Medulla oblongata (tissue), 1 donor: ENCODE data around the gene ATP1A3.

Experiments used
- DNase-seq: peaks from one replicate; pipeline ENCODE4 v3.0.0-alpha.2; 2015; ENCODE audit errors: extremely low spot score

The ATP1A3 gene

DNA sequence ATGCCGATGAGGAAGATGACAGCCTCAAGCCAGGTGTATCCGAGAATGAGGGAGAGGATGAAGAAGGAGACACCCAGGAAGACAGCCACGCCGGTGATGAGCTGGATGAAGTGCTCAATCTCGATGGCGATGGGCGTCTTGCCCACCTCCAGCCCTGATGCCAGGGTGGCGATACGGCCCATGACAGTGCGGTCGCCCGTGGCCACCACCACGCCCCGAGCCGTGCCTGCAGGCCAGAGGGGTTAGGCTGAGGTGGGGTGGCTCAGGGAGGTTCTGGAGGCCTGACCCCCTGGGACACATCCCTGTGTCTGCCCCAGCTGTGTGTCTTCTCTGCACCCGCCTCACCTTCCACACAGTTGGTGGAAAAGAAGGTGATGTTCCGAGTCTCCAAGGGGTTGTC is 9.1 kb downstream of the ATP1A3 start:
- DNase-seq = no peak

DNA sequence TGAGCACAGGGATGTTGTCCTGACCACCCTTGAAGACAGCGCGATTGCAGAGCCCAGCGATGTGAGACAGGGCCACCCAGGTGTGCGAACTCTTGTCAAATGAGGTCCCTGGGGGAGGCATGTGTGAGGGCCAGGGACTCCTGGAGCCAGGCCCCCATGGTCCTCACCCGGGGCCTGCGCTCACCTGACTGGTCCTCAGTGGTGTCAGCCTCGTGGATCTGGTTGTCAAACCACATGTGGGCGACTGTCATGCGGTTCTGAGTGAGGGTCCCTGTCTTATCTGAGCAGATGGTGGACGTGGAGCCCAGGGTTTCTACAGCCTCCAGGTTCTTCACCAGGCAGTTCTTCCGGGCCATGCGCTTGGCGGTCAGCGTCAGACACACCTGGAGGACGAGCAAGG is 12.3 kb downstream of the ATP1A3 start:
- no peak for DNase-seq

DNA sequence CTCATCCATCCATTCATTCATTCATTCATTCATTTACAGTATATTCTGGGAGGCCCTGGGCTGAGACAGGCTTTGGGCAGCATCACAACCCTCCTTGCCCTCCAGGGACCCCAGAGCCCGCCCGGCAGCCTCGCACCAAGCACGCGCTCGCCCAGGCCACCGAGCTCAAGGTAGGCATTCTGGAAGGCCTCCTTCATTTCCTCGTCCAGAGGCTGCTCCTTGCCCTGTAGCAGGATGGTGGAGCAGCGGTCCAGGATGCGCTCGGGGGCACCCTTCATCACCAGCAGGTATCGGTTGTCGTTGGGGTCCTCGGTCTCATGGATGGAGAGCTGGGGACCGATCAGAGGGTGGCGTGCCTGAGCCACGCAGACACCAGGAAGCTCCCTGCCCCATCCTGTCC is 15.6 kb downstream of the ATP1A3 start:
- DNase-seq = no peak

DNA sequence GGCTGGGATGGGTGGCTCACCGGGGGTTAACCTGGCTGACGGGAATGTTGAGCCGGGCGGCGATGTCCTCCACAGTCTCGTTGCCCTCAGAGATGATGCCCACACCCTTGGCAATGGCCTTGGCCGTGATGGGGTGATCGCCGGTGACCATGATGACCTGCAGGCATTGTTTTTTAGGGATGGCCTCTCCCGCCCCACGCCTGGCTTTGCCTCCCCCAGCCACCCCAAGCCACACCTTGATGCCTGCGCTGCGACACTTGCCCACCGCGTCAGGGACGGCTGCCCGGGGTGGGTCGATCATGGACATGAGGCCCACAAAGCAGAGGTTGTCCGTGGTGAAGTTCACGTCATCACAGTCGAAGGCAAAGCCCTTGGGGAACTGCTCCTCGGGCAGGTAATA is 16.1 kb downstream of the ATP1A3 start:
- no peak for DNase-seq

DNA sequence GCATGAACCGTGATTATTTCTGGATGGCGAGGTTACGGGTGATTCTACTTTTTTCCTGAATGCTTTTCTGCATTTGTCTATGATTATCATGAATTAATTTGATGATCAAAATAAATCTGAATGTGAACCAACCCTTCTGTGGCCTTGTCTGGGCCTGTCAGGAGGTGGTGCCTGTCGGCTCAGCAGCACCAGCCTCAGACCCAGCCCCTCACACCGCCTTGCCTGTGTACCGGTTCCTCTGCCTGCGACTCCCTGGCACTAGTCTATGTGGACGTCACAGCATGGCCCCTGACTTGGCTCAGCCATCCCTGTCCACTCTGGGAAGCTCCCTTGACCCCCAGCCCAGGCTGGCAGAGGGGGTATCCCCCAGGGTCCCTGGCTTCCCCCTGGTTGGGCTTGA is 19.4 kb downstream of the ATP1A3 start:
- no peak for DNase-seq

DNA sequence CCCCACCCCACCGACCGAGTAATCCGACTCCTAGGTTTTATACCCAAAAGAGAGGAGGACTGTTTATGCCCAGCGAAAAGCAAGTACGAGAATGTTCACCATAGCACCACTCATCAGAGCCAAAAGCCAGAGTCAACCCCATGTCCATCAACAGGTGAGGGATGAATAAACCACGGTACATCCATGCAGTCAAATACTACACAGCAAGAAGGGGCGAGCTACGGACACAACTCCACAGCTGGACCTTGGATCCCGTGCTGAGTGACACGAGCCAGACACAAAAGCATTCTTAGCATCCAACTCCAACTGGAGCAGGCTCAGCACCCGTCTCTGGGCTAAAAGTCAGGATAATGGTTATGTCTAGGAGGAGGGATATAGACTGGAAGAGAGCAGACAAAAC is 22.7 kb downstream of the ATP1A3 start:
- no peak for DNase-seq

DNA sequence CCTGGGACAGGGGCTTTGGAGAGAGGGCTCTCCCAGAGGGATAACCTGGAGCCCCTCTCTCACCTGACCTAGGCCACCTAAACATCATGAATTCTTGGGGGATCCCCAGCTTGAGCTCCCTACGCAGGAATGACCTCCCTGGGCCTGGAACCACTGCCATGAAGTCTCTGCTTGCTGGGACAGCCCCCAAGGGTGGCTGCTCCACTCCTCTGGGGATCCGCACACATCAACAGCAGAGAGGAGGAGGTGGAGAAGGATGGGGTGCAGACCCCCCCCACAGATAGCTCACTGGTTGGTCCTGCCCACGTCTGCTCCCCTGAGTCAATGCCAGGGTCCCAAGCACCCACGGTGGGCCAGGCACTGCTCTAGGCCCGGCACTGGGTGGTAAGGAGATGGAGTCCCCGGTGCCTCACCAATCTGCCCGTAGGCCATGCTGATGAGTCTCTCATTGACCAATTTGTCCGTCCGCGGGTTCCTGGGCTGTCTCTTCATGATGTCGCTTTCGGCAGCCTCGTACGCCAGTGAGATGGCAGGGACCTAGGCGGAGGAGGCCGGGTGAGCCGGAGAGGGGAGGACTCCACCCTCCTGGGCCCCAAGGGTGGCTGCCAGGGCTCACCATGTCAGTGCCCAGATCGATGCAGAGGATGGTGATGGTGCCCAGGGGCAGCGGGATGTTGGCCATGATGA is 24.1 kb downstream of the ATP1A3 start:
- DNase-seq = no peak

DNA sequence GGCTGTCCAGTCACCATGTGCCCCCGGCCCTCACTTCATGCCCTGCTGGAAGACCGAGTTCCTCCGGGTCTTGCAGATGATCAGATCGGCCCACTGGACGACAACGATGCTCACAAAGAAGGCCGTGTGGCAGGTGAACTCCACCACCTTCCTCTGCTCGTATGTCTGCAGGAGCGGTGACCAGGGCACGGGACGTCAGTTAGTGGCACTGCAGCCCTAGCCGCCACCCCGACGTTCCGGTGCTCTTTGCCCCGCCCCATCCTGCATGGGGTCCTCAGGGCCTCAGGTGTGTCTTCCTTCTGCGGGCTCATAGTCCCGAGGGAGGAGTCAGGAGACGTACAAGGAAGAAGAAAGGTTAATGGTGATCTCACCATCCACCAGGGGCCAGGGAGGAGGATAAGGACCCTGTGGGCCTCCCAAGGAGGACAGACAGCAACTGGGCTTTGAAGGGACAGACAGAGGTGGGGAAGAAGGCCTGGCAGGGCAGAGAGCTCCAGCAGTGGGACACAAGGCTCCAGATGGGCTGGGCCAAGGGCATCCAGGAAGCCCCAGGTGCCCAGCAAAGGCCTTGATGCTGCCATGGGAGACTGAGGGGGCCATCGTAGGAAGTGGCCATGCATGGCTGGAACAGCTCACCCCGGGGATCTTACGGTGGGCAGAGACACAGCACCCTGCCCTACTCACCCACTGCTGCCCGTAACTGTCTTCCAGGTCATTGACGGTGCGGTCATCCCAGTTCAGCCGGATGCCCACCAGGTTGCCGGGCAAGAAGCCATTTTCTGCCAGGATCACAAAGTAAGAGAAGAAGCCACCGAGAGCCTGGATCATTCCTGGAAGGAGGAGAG is 25.1 kb downstream of the ATP1A3 start:
- DNase-seq = no peak

DNA sequence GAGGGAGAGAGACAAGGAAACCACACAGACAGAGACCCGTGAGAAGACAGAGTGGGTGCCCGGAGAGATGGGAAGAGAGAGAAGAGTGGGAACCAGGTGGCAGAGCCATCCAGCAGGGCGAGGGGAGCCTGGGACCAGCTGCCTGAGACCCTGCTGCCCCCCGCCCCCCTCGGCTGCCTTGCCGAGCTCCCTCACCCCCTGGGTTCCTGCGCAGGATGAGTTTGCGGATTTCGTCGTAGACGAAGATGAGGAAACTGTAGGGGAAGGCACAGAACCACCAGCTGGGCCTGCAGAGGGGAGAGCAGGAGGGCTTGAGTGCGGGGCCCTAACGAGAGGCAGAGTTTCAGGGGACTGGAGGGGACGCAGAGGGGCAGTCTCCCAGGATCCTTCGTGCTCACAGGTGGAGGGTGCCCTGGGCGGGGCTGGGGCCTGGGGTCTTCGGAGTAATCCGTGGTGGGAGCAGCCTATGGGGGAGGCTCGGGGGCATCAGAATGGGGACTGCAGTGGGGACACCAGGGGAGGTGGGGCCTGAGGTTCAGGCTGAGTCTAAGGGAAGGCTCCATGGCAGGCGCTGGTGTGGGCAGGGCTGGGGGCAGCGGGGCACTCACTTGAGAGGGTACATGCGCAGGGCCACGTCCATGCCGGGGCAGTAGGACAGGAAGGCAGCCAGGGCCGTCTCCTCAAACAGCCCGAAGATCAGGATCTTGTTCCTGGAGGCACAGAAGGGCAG is 26.8 kb downstream of the ATP1A3 start:
- no peak for DNase-seq

DNA sequence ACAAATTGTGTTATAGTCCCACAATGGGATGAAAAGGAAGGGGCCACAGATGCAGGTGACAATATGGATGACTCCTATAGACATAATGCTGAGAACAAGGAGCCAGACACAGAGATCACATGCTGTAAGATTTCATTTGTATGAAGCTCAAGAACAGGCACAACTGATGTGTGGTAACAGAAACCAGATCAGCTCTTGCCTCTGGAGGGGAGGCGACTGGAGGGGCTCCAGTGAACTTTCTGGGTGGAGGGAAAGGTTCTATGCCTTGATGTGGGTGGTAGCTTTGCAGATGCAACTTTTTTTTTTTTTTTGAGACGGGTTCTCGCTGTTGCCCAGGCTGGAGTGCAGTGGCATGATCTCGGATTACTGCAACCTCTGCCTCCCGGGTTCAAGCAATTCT is 28.9 kb downstream of the ATP1A3 start:
- DNase-seq = no peak

DNA sequence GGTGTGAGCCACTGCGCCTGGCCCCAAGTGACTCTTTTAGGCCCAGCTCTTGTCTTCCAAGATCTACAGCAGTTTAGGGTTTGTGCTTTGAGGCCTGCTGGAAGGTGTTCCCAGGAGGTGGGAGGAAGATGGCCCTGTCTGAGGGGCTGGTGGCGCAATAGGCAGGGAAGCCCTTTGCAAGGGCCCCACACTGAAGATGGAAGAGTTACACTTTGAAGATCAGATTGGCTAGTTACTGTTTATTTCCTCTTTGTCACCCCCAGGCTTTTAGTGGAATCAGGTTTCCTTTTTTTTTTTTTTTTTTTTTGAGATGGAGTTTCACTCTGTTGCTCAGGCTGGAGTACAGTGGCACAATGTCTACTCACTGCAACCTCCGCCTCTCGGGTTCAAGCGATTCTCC is 33.1 kb downstream of the ATP1A3 start:
- DNase-seq = no peak

DNA sequence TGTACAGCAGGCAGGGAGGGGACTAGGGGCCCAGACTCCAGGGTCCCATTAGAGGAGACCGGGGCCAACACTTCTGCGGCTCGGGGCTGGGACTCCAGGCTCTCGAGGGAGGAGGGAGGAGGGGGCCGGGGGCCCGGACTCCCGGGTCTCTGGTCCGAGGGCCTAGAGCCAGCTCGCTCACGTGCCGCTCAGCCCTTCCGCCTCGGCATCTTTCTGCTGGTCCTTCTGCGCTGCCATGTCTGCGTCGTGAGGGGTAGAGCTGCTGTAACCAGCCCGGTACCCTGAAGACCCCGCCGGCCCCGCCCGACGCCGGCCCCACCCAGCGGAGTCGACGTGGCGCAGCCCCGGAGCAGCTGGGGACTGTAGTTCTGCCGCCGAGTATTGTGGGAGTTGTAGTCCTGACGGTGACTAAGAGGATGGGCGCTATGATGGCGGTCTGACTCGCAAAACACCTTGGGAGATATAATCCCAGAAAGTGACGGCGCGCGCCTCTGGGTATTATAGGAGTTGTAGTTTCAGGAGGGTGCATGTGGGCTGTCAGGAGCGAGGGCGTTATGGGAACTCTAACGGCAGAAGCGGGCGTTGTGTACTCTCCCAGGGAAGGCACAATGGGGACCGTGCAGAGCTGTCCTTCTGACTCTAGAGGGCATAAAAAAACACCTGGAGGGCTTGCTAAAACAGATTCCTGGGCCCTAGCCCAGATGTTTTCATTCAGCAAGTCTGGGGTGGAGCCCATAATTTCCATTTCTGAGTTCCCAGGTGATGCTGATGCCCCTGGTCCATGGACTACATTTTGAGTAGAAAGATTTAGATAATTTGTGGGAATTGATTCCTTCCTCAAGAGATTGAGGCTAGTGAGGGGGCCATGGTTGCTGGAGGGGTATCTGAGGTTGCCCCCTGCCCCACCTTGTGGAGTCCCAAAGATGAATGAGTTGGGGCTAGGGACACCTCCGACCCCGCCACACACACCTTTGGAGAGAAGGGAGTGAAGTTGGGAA is 34.7 kb downstream of the ATP1A3 start, which contains the start of gene RABAC1:
Gene RABAC1, minus strand, starts transcription at position 266 of the 998 bp plus-strand sequence. Its CDS starts 29 bp downstream, at position 237.
- peak; percentile 93 for DNase-seq

DNA sequence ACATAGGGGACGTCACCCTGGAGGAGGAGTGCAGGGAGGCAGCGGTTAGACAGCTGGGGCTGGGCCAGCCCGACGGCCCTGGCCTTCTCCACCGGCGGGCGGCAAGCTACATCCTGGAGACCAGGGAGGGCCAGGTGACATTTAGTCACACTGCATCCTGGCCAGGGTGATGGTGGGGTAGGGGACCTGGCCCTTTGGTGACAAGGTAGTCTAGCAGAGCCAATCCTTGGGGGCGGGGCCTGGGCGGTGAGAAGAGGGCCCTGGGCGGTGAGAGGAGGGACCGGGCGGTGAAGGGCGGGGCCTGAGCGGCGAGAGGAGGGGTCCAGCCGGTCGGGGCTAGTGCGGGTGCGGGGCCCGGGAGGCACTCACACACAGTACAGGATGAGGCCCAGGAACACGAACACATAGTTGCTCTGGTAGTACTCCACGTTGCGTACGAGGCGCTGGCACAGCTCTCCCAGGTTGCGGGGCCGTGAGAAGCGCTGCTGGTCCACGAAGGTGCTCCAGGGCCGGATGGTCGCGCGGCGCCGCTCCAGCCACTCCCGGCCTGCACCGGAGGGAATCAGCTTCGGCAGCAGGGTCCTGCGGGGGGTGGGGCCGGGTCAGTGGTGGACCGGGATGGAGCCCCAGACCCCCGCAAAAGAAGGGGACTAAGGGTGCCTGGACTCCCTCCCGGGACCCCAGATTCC is 35.5 kb downstream of the ATP1A3 start:
- DNase-seq = peak; percentile 69

DNA sequence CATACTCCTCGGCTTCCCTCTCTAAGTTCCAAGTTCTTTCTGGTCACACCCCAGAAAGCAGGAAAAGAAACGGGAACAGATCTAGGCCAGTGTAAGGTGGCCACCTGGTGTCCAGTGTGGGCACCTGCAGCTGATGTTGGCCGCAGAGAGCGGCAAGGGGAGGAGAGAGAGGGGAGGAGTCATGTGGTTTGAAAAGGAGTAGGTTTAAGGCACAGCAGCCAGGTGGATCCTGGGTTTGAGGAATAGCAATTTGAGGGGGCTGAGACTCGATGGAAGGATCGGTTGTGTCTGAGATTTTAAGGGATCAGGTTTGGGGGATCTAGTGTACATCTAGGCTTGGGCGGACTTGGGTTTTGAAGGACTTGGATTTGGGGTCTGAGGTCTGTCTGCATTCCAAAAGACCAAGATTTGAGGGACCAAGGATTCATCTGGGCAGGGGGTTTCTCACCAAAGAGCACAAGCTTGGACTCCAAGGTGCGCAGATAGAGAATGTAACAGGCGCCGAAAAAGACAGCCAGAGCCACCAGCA is 36.1 kb downstream of the ATP1A3 start:
- DNase-seq = peak; percentile 78

DNA sequence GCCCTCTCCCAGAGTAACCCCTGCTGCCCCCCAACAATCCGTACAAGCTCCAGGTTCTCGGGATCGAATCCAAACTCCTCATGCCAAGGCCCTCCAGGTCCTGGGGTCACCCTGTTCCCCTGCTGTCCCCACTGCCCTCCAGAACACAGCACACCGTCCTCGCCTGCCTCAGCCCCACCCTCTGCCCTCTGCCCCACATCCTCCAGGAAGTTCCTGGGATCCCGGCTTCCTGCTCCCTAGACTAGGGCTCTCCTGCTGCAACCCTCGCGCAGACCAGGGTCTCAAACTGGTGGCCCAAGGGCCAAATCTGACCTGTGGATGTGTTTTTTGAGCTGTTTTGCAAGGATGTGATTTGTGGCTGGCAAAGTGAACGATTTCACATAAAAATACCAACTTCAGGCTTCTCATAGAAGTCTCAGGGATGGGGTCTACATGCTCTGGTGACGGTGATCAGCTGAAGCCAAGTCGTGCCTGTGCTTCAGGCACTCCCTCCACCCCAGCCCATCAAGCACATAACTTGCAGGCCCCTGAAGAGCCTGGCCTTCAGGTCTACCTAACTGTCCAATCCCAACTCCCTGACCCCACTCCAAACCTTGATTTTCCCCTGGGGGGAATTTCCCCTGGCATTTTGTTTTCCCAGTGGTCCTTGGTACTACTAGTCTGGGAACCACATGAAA is 36.7 kb downstream of the ATP1A3 start:
- DNase-seq = no peak

DNA sequence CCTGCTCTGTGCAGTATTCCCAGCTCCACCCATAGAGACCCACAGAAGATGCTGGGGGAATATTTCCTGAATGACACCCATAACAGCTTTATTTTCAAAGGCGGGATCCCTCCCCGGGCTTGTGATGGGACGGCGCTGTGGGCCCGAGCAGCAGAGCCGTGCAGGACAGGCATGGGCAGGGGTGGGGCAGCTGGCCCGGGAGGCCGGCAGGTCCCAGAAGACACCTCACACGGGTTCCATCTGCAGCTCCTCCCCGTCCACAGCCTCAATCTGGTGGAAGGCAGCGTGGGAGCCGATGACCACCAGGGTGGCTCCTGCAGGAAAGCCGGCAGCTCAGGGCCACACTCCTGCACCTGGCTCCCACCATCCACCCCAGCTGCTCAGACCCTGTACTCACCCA is 37.4 kb downstream of the ATP1A3 start:
- DNase-seq = no peak

DNA sequence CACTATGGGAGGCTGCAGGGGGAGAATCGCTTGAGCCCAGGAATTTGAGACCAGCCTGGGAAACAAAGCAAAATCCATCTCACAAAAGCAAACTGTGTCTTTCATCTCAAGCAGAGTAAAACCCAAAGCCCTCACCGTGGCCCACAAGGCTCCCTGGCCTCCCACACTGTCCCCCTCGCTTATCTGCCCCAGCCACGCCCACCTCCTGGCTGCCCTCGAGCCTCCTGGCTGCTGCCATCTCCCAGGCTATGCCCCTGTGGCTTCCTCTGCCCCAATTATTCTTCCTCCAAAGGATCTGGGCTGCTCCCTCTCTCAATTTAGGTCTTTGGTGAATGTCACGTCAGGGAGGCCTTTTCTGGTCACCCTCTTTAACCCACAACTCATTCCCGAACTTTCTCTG is 38.5 kb downstream of the ATP1A3 start:
- no peak for DNase-seq

DNA sequence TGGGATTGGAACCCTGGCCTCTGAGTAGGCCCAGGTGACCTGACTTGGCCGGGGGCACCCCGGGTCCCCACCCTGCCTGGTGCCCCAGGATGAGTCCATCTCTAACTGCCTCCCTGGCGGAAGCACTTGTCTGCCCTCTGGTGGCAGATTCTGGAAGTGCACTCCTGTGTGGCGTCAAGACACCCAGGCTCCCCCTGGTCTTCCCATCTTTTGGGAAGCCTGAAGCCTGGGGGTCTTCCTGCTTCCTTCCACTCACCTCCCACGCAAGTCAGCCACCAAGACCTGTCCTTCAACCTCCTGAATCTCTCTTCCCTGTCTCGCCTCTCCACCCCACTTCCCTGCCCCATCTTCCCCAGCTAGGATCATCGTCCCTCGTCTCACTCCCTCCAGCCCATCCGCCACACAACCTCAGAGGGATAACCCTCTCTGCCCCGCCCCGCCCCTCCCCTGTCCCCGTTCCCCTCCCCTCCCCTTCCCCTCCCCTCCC is 42.3 kb downstream of the ATP1A3 start:
- DNase-seq = peak; percentile 85

DNA sequence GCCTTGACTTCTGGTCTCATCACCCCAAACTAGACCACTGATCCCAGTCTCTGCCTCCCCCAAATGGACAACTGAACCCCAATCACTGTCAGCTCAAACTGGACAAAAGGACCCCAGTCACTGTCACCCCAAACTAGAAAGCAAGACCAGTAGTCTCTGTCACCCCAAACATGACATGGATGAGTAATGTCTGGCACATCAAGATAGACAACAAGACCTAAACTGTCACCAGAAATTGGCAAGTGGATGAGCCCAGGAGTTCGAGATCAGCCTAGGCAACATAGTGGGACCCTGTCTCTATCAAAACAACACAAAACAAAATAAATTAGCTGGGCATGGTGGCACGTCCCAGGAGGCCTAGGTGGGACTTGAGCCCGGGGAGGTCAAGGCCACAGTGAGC is 46.9 kb downstream of the ATP1A3 start:
- no peak for DNase-seq
